H1 (cell line): Measurements from ENCODE around the gene ALDOA. TPM values are rescaled to one million over a fixed set of nuclear protein-coding genes. Genes with fewer than 3 reads are reported as not detected.

Experiments
- ASH2L ChIP-seq: fragments of 200-600, 300-600 bp; sonication (generic); IDR thresholded peaks from one replicate; pipeline ENCODE4 v1.7.1; 2017; ENCODE audit warnings: low read length
- ATF3 ChIP-seq: IDR thresholded peaks from 2 replicates; pipeline ENCODE4 v1.6.1; 2011; ENCODE audit warnings: low read depth, mild to moderate bottlenecking, low read length; ENCODE audit not compliant: insufficient read depth
- CBX8 ChIP-seq: fragments of 300-800, 300-1000 bp; sonication (generic); IDR thresholded peaks from 2 replicates; pipeline ENCODE4 v1.7.1; 2016; ENCODE audit warnings: low read depth, low read length, borderline replicate concordance
- CHD2 ChIP-seq: IDR thresholded peaks from 2 replicates; pipeline ENCODE4 v1.6.1; 2012; ENCODE audit warnings: low read length, improper control_type of control experiment
- RAD21 ChIP-seq, 2 experiments: IDR thresholded peaks in 1 of 2; conservative IDR thresholded peaks in 1 of 2; 2 replicates each; pipeline ENCODE4 v1.6.1; 2011; ENCODE audit warnings: low read depth in 2 of 2, low read length in 2 of 2, improper control_type of control experiment in 1 of 2, inconsistent platforms in 1 of 2, mild to moderate bottlenecking in 1 of 2, moderate library complexity in 1 of 2
- RFX5 ChIP-seq: IDR thresholded peaks from 2 replicates; pipeline ENCODE4 v1.6.1; 2011; ENCODE audit warnings: low read depth, low read length, improper control_type of control experiment, borderline replicate concordance
- TEAD4 ChIP-seq: IDR thresholded peaks from 2 replicates; pipeline ENCODE4 v1.6.1; 2012; ENCODE audit warnings: low read depth, low read length, inconsistent platforms, mixed read lengths
- polyA plus RNA-seq, 7 experiments: library from polyadenylated mRNA; depleted of rRNA in 3 of 7; stranded (reverse) in 5 of 7; unstranded in 2 of 7; fragments of >200 nt in 5 of 7; fragments of 200-250 nt in 2 of 7; gene quantifications; 1 replicate in 5 of 7; 2 replicates in 1 of 7; 4 replicates in 1 of 7; pipeline versions ENCODE4 v1.2.1 to v1.2.3, GENCODE V29; 2011 to 2013; ENCODE audit warnings: missing spikeins in 2 of 7, mixed read lengths in 2 of 7
- total RNA-seq: library from RNA; stranded (reverse); fragmentation: NEBNext Ultra II Directional; extraction: Animal tissue kit (Norgen Biotek cat#: 25700); gene quantifications from 2 replicates; pipeline ENCODE4 v1.2.1, GENCODE V29; 2021
- TF ChIP-seq, protein P1 (sequence below): IDR thresholded peaks from 2 replicates; pipeline ENCODE4 v1.6.1; 2011; ENCODE audit warnings: low read length, improper control_type of control experiment

The ALDOA gene
- total and polyA plus RNA-seq, 2 of the 8 experiments (the other 6 are each of a cell fraction or from before 2014, with no cell fraction given) = 1,072 to 1,083 TPM

- TF ChIP-seq, protein P1, sequence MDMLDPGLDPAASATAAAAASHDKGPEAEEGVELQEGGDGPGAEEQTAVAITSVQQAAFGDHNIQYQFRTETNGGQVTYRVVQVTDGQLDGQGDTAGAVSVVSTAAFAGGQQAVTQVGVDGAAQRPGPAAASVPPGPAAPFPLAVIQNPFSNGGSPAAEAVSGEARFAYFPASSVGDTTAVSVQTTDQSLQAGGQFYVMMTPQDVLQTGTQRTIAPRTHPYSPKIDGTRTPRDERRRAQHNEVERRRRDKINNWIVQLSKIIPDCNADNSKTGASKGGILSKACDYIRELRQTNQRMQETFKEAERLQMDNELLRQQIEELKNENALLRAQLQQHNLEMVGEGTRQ = no peak
- TF ChIP-seq ASH2L (no peak), RAD21 (IDR thresholded peaks at IDR 0.05 in 1 of 2, conservative IDR thresholded peaks at IDR 0.05 in 1 of 2; ENCODE audit: low read depth in 2 of 2, low read length in 2 of 2) (no peak), RFX5 (no peak), CHD2 (no peak), CBX8 (no peak), ATF3 (no peak), TEAD4 (no peak)
Observed at GRCh38 chr16:30094541-30095165, 29.1 kb downstream of the ALDOA start (continued).
